HCT116 (cell line): ENCODE data around the gene TFDP3. TPM values are rescaled to one million over a fixed set of nuclear protein-coding genes. Genes with fewer than 3 reads are reported as not detected.

ENCODE experiments used
- ATAC-seq: fragments of 200-7000 bp; cut with Tn5 transposase; 2 replicates; pipeline ENCODE4 v1.9.1; 2020; ENCODE audit warnings: mild to moderate bottlenecking, moderate library complexity
- BruUV-seq: library from RNA; stranded (reverse); fragments of 400-500 nt; replicated peaks from 2 replicates; lab custom pipeline; 2021; lab: Mats Ljungman, UMichigan
- CTCF ChIA-PET: fragments of 300-600 bp; sonication (Branson Sonifier 250); formaldehyde crosslinking; loops from one replicate; lab custom pipeline; 2021; ENCODE audit warnings: antibody characterized with exemption; lab: Charles Lee
- POLR2A ChIA-PET: fragments of 300-600, 350-600 bp; sonication (Branson Sonifier 250); formaldehyde crosslinking; loops from one replicate; lab custom pipeline; 2021; ENCODE audit warnings: antibody characterized with exemption; lab: Charles Lee
- RAD21 ChIA-PET, 2 experiments: fragments of 300-600 bp; sonication (Branson Sonifier 250); formaldehyde crosslinking; loops; one replicate each; lab custom pipeline; 2023; ENCODE audit warnings: low total read pairs in 2 of 2; ENCODE audit not compliant: uncharacterized antibody in 2 of 2, unreplicated experiment in 2 of 2, low non-redundant PET in 1 of 2; lab: Charles Lee
- DNase-seq: peaks from one replicate; pipeline ENCODE4 v3.0.0-alpha.2; 2010; ENCODE audit warnings: low read depth, low spot score
- H2AFZ ChIP-seq: fragments of 200-600 bp; shearing (Covaris generic), sonication (generic); 2 replicates; pipeline ENCODE4 v1.6.1; 2017; ENCODE audit warnings: low read depth, mixed run types, mixed read lengths, antibody characterized with exemption, low read length; ENCODE audit not compliant: poor library complexity, severe bottlenecking
- H3K27ac ChIP-seq: 2 replicates; pipeline ENCODE4 v1.5.1; 2012; ENCODE audit warnings: low read depth, low read length
- H3K27me3 ChIP-seq: fragments of 200-600 bp; sonication (generic); 2 replicates; pipeline ENCODE4 v1.6.1; 2016; ENCODE audit warnings: mixed run types, low read length, mixed read lengths; ENCODE audit not compliant: insufficient read depth
- H3K36me3 ChIP-seq, 2 experiments: fragments of 200-500 bp in 1 of 2; fragments of 200-600 bp in 1 of 2; sonication (Bioruptor generic) in 1 of 2; sonication (generic) in 1 of 2; 2 replicates each; pipeline versions ENCODE4 v1.5.1 to v1.6.1; 2014 to 2016; ENCODE audit warnings: low read length in 2 of 2, inconsistent platforms in 1 of 2, mixed read lengths in 1 of 2, mixed run types in 1 of 2; ENCODE audit not compliant: insufficient read depth in 2 of 2, control insufficient read depth in 1 of 2
- H3K4me1 ChIP-seq, 2 experiments: fragments of 200-600 bp in 1 of 2; sonication (generic) in 1 of 2; 2 replicates each; pipeline versions ENCODE4 v1.5.1 to v1.6.1; 2012 to 2017; ENCODE audit warnings: low read length in 2 of 2, inconsistent platforms in 1 of 2, mild to moderate bottlenecking in 1 of 2, mixed read lengths in 1 of 2, mixed run types in 1 of 2, moderate library complexity in 1 of 2; ENCODE audit not compliant: insufficient read depth in 2 of 2, control insufficient read depth in 1 of 2
- H3K4me2 ChIP-seq: fragments of 200-600 bp; sonication (generic); 2 replicates; pipeline ENCODE4 v1.6.1; 2017; ENCODE audit warnings: mixed run types, low read length, mixed read lengths
- H3K4me3 ChIP-seq, 2 experiments: fragments of 200-600 bp in 1 of 2; sonication (generic) in 1 of 2; replicated peaks in 1 of 2; 2 replicates each; pipeline ENCODE4 v1.5.1; 2011 to 2016; ENCODE audit warnings: low read length in 2 of 2, control low read depth in 1 of 2, low read depth in 1 of 2, mild to moderate bottlenecking in 1 of 2, mixed read lengths in 1 of 2, mixed run types in 1 of 2
- H3K79me2 ChIP-seq: fragments of 200-600 bp; sonication (generic); 2 replicates; pipeline ENCODE4 v1.6.1; 2017; ENCODE audit warnings: mild to moderate bottlenecking, mixed run types, low read length, moderate library complexity, mixed read lengths; ENCODE audit not compliant: insufficient read depth
- H3K9ac ChIP-seq: fragments of 200-600 bp; sonication (generic); 2 replicates; pipeline ENCODE4 v1.6.1; 2016; ENCODE audit warnings: low read length, mixed read lengths
- H3K9me2 ChIP-seq: fragments of 200-600 bp; sonication (generic), shearing (Covaris generic); 2 replicates; pipeline ENCODE4 v1.6.1; 2017; ENCODE audit warnings: mixed run types, mild to moderate bottlenecking, moderate library complexity; ENCODE audit not compliant: insufficient read depth
- H3K9me3 ChIP-seq, 2 experiments: fragments of 200-500 bp in 1 of 2; fragments of 200-600 bp in 1 of 2; sonication (Bioruptor generic) in 1 of 2; sonication (generic) in 1 of 2; 2 replicates each; pipeline ENCODE4 v1.6.1; 2014 to 2017; ENCODE audit warnings: low read length in 2 of 2, mixed read lengths in 2 of 2, inconsistent platforms in 1 of 2, low read depth in 1 of 2, mild to moderate bottlenecking in 1 of 2, mixed run types in 1 of 2, moderate library complexity in 1 of 2; ENCODE audit not compliant: control insufficient read depth in 1 of 2, insufficient read depth in 1 of 2
- H4K20me1 ChIP-seq: fragments of 200-600 bp; sonication (generic), shearing (Covaris generic); 2 replicates; pipeline ENCODE4 v1.6.1; 2017; ENCODE audit warnings: mixed run types, mild to moderate bottlenecking, moderate library complexity; ENCODE audit not compliant: insufficient read depth
- ATF3 ChIP-seq: IDR thresholded peaks from 2 replicates; pipeline ENCODE4 v1.6.1; 2012
- CBX3 ChIP-seq: IDR thresholded peaks from 2 replicates; pipeline ENCODE4 v1.6.1; 2012; ENCODE audit warnings: low read depth
- EGR1 ChIP-seq: IDR thresholded peaks from 2 replicates; pipeline ENCODE4 v1.6.1; 2012; ENCODE audit warnings: low read depth
- ELF1 ChIP-seq: IDR thresholded peaks from 2 replicates; pipeline ENCODE4 v1.6.1; 2012; ENCODE audit warnings: low read depth, borderline replicate concordance
- EZH2phosphoT487 ChIP-seq: fragments of 200-600 bp; IDR thresholded peaks from 2 replicates; pipeline ENCODE4 v1.6.1; 2018; ENCODE audit warnings: antibody characterized with exemption, borderline replicate concordance
- FOSL1 ChIP-seq: IDR thresholded peaks from 2 replicates; pipeline ENCODE4 v1.6.1; 2012; ENCODE audit warnings: low read depth
- JUND ChIP-seq: IDR thresholded peaks from 2 replicates; pipeline ENCODE4 v1.6.1; 2012
- MAX ChIP-seq: IDR thresholded peaks from 2 replicates; pipeline ENCODE4 v1.6.1; 2012
- POLR2A ChIP-seq: IDR thresholded peaks from 2 replicates; pipeline ENCODE4 v1.7.0; 2011; ENCODE audit warnings: borderline replicate concordance; ENCODE audit not compliant: insufficient read depth, insufficient read length; ENCODE audit errors: extremely low read depth
- POLR2AphosphoS5 ChIP-seq: IDR thresholded peaks from 2 replicates; pipeline ENCODE4 v1.6.1; 2011; ENCODE audit warnings: mild to moderate bottlenecking, low read depth, low read length, moderate library complexity
- RAD21 ChIP-seq: IDR thresholded peaks from 2 replicates; pipeline ENCODE4 v1.6.1; 2012; ENCODE audit warnings: low read depth, mild to moderate bottlenecking
- SP1 ChIP-seq: IDR thresholded peaks from 2 replicates; pipeline ENCODE4 v1.6.1; 2012; ENCODE audit warnings: low read depth
- YY1 ChIP-seq: IDR thresholded peaks from 2 replicates; pipeline ENCODE4 v1.6.1; 2011; ENCODE audit warnings: low read length, low read depth, moderate library complexity, mild to moderate bottlenecking; ENCODE audit not compliant: insufficient replicate concordance; ENCODE audit errors: extremely low read depth
- ZBTB33 ChIP-seq: IDR thresholded peaks from 2 replicates; pipeline ENCODE4 v1.6.1; 2011; ENCODE audit warnings: mild to moderate bottlenecking, low read length, moderate library complexity; ENCODE audit not compliant: insufficient replicate concordance; ENCODE audit errors: extremely low read depth
- ZFX ChIP-seq: fragments of 450-650 bp; IDR thresholded peaks from 2 replicates; pipeline ENCODE4 v1.6.1; 2017
- ZNF274 ChIP-seq: fragments of 200-500 bp; sonication (Bioruptor generic); IDR thresholded peaks from 2 replicates; pipeline ENCODE4 v1.6.1; 2014; ENCODE audit warnings: mild to moderate bottlenecking, low read depth, low read length, inconsistent platforms
- intact Hi-C: fragments of 100-400 bp; cut with micrococcal nuclease; formaldehyde crosslinking; loops from 2 replicates; pipeline ENCODE4 v1.10.0; 2022
- total RNA-seq: library from RNA; stranded (reverse); gene quantifications from one replicate; pipeline ENCODE4 v1.2.1, GENCODE V29; 2021; ENCODE audit not compliant: unreplicated experiment

TFDP3 gene
- total RNA-seq, 1 experiment from 2014 or later: not detected

- Histone ChIP-seq H3K4me2 (no peak overlapping the region), H3K9me2 (no peaks in the 10 kb centered on the region), H3K27ac (no peak overlapping the region), H3K27me3 (no peaks in the 10 kb centered on the region), H3K9ac (no peak overlapping the region), H3K9me3 (no peaks in the 10 kb centered on the region), H3K36me3 (no peaks in the 10 kb centered on the region), H3K4me3 (no peak overlapping the region), H3K4me1 (no peaks in the 10 kb centered on the region), H2AFZ (no peak overlapping the region), H4K20me1 (no peaks in the 10 kb centered on the region), H3K79me2 (no peaks in the 10 kb centered on the region)
- DNase-seq (no peak), ATAC-seq (no peak)
- ChIA-PET RAD21 (no interaction called here), CTCF (no interaction called here), POLR2A (no interaction called here)
- BruUV-seq: no TSS peak
- intact Hi-C loops: no loop called here
- no peak for TF ChIP-seq ZFX
Observed at GRCh38 chrX:133251204-133251603, 33.0 kb upstream of the TFDP3 start.

GRCh38 chrX:133250184-133251100, 32.3 kb upstream of the TFDP3 start:
- Histone ChIP-seq H3K9ac (no peak overlapping the region), H4K20me1 (no peaks in the 10 kb centered on the region), H3K36me3 (no peaks in the 10 kb centered on the region), H3K79me2 (no peaks in the 10 kb centered on the region), H3K4me3 (no peak overlapping the region), H3K4me2 (no peak overlapping the region), H3K4me1 (no peaks in the 10 kb centered on the region), H3K9me2 (no peaks in the 10 kb centered on the region), H3K27ac (no peak overlapping the region), H3K9me3 (no peaks in the 10 kb centered on the region), H3K27me3 (no peaks in the 10 kb centered on the region), H2AFZ (no peak overlapping the region)
- DNase-seq: no peak
- CTCF ChIA-PET: no interaction called here
- POLR2A ChIA-PET: no interaction called here
- intact Hi-C loops: no loop called here
- RAD21 ChIA-PET: no interaction called here
- ATAC-seq: no peak
- BruUV-seq: no TSS peak
- TF ChIP-seq ZNF274 (no peak), YY1 (no peak), CBX3 (no peak), ZBTB33 (no peak), ELF1 (no peak), POLR2A (no peak), EZH2phosphoT487 (no peak), EGR1 (no peak), JUND (no peak), RAD21 (no peak), MAX (no peak), FOSL1 (no peak), POLR2AphosphoS5 (no peak), ATF3 (no peak), SP1 (no peak)
